GM19455 (cell line): ENCODE data around the gene DHRS13.
"Not testable (repeated sequence)": the region's sequence is repeated elsewhere in the genome, so short reads cannot be mapped to it uniquely, and the experiment has no call there.

Experiments
- ATAC-seq: cut with Tn5 transposase; IDR thresholded peaks from one replicate; pipeline ENCODE4 v1.9.1; 2021; ENCODE audit not compliant: unreplicated experiment

The DHRS13 gene

GRCh38 chr17:28935744-28936460 lies 33.0 kb upstream of the DHRS13 start:
- no peak for ATAC-seq

GRCh38 chr17:28934508-28934907 lies 31.6 kb upstream of the DHRS13 start:
- ATAC-seq, result not testable (repeated sequence)

GRCh38 chr17:28929787-28930186 lies 26.9 kb upstream of the DHRS13 start:
- ATAC-seq, result no peak

DNA sequence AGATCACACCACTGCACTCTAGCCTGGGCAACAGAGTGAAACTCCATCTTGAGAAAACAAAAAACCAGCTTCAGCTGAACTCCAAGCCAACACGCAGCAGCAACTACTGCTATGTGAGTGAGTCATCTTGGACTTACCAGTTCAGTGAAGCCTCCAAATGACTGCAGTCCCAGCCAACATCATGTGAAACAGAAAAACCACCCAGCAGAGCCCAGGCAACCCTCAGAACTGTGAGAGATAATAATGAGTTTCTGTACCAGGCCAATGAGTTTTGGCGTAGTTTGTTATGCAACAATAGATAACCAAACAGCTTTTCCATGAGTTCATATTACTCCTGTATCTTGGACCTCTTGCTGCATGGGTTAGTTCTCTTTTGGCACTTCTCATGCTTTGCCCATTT lies 25.2 kb upstream of the DHRS13 start:
- no peak for ATAC-seq

- no peak for ATAC-seq
These were observed 23.9 kb upstream of the DHRS13 start for GRCh38 chr17:28926786-28927185.

- ATAC-seq, result no peak
These were observed 23.5 kb upstream of the DHRS13 start for GRCh38 chr17:28926366-28926765.

DNA sequence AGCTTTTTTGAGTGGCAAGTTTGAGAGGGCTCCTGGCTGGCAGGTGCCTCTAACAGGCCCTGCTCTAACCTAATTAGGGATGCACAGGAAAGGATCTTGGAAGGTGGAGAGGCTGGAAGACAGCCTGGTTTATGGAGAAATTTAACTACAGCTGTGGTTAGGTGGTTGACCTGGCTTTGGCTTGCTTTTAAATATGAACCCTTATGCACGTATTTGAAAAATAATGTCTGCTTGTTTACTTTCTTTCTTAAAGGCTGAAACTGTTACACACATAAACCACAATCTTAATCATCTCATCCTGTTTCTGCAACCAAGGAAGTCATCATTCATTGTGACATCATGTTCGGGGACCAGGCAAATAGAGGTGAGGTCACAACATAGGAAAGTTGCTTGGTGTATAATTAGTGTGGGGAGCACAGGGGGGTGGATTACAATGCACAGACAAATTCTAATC lies 23.1 kb upstream of the DHRS13 start:
- ATAC-seq, result no peak

GRCh38 chr17:28920201-28920600 lies 17.3 kb upstream of the DHRS13 start:
- ATAC-seq, result no peak

DNA sequence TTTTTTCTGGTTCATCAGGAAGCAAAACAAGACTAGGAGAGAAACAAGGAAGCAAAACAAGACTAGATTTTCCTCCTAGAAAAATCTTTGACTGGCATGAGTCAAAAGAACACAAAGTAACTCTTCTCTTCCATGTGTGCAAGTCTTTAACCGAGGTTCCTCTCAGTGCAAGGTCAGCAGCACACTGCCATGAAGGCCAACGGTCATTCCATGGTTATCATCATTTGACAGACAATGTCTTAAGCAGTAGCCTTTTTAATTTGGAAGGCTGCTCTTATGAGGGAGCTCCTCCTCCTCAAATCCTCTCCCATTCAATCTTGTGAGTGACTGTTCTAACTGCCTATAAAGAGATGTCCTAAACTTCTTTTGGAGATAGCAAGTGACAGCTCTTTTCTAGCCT lies 15.4 kb upstream of the DHRS13 start:
- ATAC-seq, result no peak

DNA sequence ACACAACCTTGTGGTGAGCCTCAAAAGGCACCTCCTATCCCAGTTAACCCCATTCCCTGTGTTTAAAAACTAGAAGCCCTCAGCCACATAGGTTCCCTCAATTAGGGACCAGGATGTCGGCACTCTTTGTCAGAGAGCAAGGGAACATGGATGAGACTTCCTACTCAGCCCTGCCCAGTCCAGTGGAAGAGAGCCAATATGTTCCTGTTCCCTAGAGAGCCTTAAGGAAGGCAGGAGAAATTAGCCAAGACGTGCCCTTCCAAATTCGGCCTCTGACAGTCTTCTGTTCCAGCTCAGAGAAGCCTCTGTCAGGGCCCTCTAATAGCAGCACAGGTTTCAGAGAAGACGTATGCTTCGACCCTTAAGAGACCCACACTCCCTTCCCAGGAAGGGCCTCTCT lies 14.6 kb upstream of the DHRS13 start:
- no peak for ATAC-seq

DNA sequence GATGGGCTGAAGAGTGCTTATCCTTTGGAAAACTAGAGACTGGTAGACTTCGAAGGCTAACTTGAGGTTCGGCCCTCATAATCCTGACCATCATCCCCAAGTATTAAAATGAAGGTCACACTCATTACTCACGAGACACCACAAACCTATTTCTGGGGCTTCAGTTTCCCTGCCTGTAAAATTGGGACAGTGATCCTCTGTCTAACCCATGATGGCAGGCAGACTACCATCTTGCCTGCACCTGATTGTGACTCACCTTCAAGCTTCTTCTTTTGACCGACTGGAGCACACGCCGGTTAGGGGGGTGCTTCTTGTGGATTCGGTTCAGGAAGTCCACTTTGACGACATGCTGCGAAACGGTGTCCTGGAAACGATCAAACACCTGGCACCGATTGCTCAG lies 14.2 kb upstream of the DHRS13 start:
- no peak for ATAC-seq

- no peak for ATAC-seq
These were observed 13.5 kb upstream of the DHRS13 start for GRCh38 chr17:28916302-28916934.

- ATAC-seq, result no peak
These were observed 10.1 kb upstream of the DHRS13 start for GRCh38 chr17:28912938-28913333.

DNA sequence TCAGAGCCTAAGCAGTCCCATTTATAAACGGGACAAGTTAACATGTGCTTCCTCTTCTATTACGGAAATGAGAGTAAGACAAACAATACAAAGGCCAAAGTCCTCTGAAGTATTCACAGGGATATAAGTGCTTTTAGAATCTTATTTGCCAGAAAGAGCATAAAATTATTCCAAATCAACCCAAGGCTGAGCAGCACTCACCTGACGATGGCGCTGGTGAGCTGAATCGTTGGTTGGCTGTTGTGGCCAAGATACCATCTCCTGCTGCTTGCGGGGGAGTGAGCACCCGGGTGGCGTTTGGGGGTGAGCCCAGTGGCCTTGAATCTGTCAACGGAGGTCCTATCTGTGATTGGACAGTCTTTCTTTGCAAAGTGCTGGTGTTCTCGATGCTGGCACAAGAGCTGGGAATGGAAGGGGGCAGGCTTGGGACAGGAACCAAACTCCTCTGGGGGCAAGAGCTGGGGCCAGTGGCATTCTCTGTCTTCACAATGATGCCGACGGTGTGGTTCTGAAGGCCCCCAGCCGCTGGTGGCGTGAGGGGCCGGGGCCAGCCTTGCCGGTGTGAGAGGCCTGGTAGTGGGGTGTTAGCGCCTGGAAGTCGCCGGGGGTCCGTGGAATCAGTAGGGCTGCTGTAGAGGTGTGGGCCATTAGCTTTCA lies 9.5 kb upstream of the DHRS13 start:
- ATAC-seq, result no peak

- ATAC-seq, result no peak
These were observed 8.6 kb upstream of the DHRS13 start for GRCh38 chr17:28911411-28912045.

DNA sequence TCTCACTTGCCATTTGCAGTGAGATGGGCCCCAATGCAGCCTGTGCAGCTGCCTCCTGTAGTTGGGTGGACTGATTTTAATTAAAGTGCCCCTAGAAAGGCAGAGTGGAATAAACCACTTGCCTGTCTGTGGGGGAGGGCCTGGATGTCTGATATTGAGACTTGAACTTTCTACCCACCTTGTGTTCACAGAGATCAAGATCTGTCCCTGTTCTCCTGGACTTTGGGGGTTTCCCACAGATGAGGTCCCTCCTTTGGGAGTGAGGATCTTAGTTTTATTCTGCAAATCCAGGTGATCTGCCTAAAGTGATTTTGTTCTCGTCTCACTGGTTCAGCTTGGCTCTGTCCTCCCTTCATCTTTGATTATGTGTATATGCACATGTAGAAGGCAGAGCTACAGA lies 7.7 kb upstream of the DHRS13 start:
- no peak for ATAC-seq

- ATAC-seq, result no peak
These were observed 5.8 kb upstream of the DHRS13 start for GRCh38 chr17:28908640-28909167.

- ATAC-seq, result no peak
These were observed 5.0 kb upstream of the DHRS13 start for GRCh38 chr17:28907709-28908475.

- no peak for ATAC-seq
These were observed 4.0 kb upstream of the DHRS13 start for GRCh38 chr17:28906706-28907438.

DNA sequence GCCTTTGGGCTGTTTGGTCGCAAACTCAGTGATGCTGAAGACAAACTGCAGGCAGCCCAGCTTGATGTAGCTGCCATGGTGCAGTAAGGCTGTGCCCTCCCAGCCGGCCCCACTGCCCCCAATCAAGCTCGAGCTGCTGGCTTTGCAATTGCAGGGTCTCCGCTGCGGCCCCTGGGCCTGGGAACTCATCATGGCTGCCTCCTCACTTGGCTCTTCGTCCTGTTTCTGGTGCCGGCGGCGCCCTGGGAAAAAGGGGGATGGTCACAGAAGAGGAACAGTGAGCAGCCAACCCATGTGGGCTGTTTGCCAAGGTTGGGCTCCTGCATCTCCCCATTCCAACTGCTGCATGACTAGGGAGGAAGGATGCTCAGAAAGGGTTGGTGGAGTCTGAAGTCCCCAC lies 3.4 kb upstream of the DHRS13 start:
- no peak for ATAC-seq
